ENCODE results near the gene CHD1.
"Not testable (repeated sequence)": the region's sequence is repeated elsewhere in the genome, so short reads cannot be mapped to it uniquely, and the experiment has no call there.

DNA sequence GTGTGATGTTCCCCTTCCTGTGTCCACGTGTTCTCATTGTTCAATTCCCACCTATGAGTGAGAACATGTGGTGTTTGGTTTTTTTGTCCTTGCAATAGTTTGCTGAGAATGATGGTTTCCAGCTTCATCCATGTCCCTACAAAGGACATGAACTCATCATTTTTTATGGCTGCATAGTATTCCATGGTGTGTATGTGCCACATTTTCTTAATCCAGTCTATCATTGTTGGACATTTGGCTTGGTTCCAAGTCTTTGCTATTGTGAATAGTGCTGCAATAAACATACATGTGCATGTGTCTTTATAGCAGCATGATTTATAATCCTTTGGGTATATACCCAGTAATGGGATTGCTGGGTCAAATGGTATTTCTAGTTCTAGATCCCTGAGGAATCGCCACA lies 26.7 kb upstream of the CHD1 start:
- TF ChIP-seq, protein P1, sequence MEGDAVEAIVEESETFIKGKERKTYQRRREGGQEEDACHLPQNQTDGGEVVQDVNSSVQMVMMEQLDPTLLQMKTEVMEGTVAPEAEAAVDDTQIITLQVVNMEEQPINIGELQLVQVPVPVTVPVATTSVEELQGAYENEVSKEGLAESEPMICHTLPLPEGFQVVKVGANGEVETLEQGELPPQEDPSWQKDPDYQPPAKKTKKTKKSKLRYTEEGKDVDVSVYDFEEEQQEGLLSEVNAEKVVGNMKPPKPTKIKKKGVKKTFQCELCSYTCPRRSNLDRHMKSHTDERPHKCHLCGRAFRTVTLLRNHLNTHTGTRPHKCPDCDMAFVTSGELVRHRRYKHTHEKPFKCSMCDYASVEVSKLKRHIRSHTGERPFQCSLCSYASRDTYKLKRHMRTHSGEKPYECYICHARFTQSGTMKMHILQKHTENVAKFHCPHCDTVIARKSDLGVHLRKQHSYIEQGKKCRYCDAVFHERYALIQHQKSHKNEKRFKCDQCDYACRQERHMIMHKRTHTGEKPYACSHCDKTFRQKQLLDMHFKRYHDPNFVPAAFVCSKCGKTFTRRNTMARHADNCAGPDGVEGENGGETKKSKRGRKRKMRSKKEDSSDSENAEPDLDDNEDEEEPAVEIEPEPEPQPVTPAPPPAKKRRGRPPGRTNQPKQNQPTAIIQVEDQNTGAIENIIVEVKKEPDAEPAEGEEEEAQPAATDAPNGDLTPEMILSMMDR (IDR thresholded peaks at IDR 0.05; ENCODE audit: insufficient read depth, low read depth, low read length): not testable (repeated sequence)
- TF ChIP-seq EZH2 (IDR thresholded peaks at IDR 0.05; ENCODE audit: insufficient read depth, low read length): not testable (repeated sequence)
